ENCODE results near the gene PLEKHD1. TPM values are rescaled to one million over a fixed set of nuclear protein-coding genes. Genes with fewer than 3 reads are reported as not detected.

Gene PLEKHD1
- total RNA-seq, 6 donors from 2014 or later, result under 0.01 to 1.7 (median 0.70) TPM

DNA sequence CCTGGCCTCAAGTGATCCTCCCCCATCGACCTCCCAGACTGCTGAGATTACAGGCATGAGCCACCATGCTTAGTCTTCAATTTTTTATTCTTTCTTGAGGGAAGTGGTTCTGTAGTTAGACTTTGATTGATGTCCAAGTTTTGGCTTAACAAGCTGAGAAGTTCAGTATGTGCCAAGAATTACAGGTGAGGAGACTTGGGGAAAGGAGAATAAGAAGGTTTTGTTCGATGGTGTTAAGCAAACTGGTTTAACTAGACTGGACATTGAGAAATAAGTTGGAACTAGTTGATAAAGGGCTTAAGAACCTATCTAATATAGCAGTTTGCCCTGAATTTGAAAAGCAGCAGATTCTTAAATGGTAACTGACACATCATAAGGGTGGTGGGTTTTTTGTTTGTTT lies 32.6 kb upstream of the PLEKHD1 start:
- no peaks in the 10 kb centered on the region for H3K9me3 ChIP-seq
- no peaks in the 10 kb centered on the region for H3K27me3 ChIP-seq
- DNase-seq, result no peak
- no peaks in the 10 kb centered on the region for H3K4me1 ChIP-seq
- H3K27ac ChIP-seq, result no peak overlapping the region
- WGBS, 2 donors, result 61 to 67% methylated on average over 2 of the region's 2 CpGs
- no peak for ATAC-seq (ENCODE audit: low FRiP score in 2 of 2)
- TF ChIP-seq EP300 (IDR thresholded peaks at IDR 0.05) (no peak), POLR2AphosphoS5 (IDR thresholded peaks at IDR 0.05) (no peak), POLR2A (IDR thresholded peaks at IDR 0.05) (no peak)
- TF ChIP-seq, protein P1, sequence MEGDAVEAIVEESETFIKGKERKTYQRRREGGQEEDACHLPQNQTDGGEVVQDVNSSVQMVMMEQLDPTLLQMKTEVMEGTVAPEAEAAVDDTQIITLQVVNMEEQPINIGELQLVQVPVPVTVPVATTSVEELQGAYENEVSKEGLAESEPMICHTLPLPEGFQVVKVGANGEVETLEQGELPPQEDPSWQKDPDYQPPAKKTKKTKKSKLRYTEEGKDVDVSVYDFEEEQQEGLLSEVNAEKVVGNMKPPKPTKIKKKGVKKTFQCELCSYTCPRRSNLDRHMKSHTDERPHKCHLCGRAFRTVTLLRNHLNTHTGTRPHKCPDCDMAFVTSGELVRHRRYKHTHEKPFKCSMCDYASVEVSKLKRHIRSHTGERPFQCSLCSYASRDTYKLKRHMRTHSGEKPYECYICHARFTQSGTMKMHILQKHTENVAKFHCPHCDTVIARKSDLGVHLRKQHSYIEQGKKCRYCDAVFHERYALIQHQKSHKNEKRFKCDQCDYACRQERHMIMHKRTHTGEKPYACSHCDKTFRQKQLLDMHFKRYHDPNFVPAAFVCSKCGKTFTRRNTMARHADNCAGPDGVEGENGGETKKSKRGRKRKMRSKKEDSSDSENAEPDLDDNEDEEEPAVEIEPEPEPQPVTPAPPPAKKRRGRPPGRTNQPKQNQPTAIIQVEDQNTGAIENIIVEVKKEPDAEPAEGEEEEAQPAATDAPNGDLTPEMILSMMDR (IDR thresholded peaks at IDR 0.05), result no peak
- peaks cover 0 to 32% (median 10%) of the 10 kb centered on the region in 4 donors for H3K36me3 ChIP-seq
- no peak overlapping the region for H3K4me3 ChIP-seq

DNA sequence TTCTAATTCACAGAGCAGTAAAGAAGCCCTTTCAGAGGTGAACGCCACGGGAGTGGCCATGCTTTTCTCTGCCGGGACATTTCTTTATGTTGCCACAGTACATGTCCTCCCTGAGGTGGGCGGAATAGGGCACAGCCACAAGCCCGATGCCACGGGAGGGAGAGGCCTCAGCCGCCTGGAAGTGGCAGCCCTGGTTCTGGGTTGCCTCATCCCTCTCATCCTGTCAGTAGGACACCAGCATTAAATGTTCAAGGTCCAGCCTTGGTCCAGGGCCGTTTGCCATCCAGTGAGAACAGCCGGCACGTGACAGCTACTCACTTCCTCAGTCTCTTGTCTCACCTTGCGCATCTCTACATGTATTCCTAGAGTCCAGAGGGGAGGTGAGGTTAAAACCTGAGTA lies 26.2 kb upstream of the PLEKHD1 start:
- no peak for TF ChIP-seq EP300 (IDR thresholded peaks at IDR 0.05)
- no peak for TF ChIP-seq POLR2AphosphoS5 (IDR thresholded peaks at IDR 0.05)
- no peak for TF ChIP-seq POLR2A (IDR thresholded peaks at IDR 0.05)
- TF ChIP-seq, protein P1 (IDR thresholded peaks at IDR 0.05), result no peak
- no peaks in the 10 kb centered on the region for H3K27me3 ChIP-seq
- DNase-seq (peak in 1 of 2 donors; percentile 23), ATAC-seq (ENCODE audit: low FRiP score in 2 of 2) (no peak)
- H3K4me1 ChIP-seq, result no peaks in the 10 kb centered on the region
- no peaks in the 10 kb centered on the region for H3K9me3 ChIP-seq
- no peak overlapping the region for H3K27ac ChIP-seq
- 87 to 92% methylated on average over 11 of the region's 11 CpGs for WGBS, 2 donors
- peaks cover 4 to 65% (median 20%) of the 10 kb centered on the region in 4 donors for H3K36me3 ChIP-seq
- H3K4me3 ChIP-seq, result no peak overlapping the region

DNA sequence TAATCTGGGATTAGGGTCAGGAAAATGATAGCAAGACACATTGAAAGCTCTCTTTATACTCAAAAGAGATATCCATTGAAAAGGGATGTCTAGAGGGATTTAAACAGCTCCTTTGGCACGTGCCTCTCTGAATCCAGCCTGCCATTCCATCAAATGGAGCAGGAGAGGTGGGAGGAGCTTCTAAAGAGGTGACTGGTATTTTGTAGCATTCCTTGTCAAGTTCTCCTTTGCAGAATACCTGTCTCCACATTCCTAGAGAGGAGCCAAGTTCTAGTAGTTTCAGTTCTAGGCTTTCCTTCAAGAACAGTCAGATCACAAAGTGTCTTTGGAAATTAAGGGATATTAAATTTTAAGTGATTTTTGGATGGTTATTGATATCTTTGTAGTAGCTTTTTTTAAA lies 25.4 kb upstream of the PLEKHD1 start:
- Histone ChIP-seq H3K9me3 (no peaks in the 10 kb centered on the region), H3K4me3 (no peak overlapping the region), H3K4me1 (no peaks in the 10 kb centered on the region), H3K27me3 (no peaks in the 10 kb centered on the region), H3K27ac (no peak overlapping the region), H3K36me3 (peaks cover 4 to 65% (median 20%) of the 10 kb centered on the region in 4 donors)
- ATAC-seq (ENCODE audit: low FRiP score in 2 of 2) (no peak), DNase-seq (no peak)
- no peak for TF ChIP-seq POLR2AphosphoS5 (IDR thresholded peaks at IDR 0.05)
- no peak for TF ChIP-seq POLR2A (IDR thresholded peaks at IDR 0.05)
- TF ChIP-seq, protein P1 (IDR thresholded peaks at IDR 0.05), result no peak
- TF ChIP-seq EP300 (IDR thresholded peaks at IDR 0.05), result no peak
- 54 to 60% methylated on average over 1 of the region's 1 CpG for WGBS, 2 donors

DNA sequence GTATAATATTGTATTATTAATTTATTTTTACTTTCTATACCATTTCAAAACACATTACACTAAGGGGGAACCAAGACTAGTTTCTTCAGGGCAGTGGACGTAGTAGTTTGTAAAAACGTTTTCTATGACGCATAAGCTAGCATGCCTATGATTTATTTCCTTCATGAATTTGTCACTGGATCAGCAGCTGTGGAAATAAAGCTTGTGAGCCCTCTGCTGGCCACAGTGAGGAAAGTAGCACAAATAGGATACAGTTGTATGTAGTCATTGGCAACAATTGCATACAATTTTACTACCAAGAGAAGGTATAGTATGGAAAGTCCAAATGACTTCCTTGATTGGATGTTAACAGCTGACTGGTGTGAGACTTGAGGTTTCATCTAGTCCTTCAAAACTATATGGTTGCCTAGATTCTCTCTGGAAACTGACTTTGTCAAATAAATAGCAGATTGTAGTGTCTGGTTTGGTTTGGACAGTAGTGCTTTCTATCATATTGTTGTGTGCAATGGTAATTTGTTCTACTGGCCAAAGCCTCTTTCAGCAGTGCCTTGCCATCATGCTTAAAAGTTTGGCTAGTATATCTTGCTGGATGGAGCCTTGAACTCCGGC lies 24.3 kb upstream of the PLEKHD1 start:
- ATAC-seq (ENCODE audit: low FRiP score in 2 of 2) (peak; percentile 86 to 94), DNase-seq (peak in 1 of 2 donors; percentile 57)
- TF ChIP-seq, protein P1 (IDR thresholded peaks at IDR 0.05), result peak; percentile 51 to 90 (median 82)
- no peak for TF ChIP-seq POLR2A (IDR thresholded peaks at IDR 0.05)
- Histone ChIP-seq H3K27me3 (no peaks in the 10 kb centered on the region), H3K36me3 (peaks cover 4 to 55% (median 20%) of the 10 kb centered on the region in 4 donors), H3K4me3 (no peak overlapping the region), H3K4me1 (no peaks in the 10 kb centered on the region), H3K9me3 (no peaks in the 10 kb centered on the region), H3K27ac (no peak overlapping the region)
- 30 to 32% methylated on average over 4 of the region's 4 CpGs for WGBS, 2 donors

DNA sequence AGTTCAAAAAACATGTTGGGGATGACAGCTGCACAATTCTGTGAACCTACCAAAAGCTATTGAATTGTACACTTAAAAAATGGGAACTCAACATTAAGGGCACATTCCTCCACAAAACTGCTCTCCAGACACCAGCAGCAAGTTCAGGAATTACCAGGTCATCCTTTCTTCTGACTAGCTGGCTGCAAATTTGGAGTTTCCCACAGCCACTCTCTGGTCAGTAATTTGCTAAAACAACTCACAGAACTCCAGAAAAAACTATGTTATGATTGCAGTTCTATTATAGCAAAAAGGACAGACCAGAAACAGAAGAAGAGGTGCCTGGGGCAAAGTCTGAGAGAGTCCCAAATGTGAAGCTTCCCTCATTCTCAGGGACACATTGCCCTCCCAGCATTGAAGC lies 20.1 kb upstream of the PLEKHD1 start:
- Histone ChIP-seq H3K27me3 (no peaks in the 10 kb centered on the region), H3K27ac (no peak overlapping the region), H3K4me3 (no peak overlapping the region), H3K9me3 (no peaks in the 10 kb centered on the region), H3K36me3 (peaks cover 0 to 13% (median 0%) of the 10 kb centered on the region in 4 donors), H3K4me1 (no peaks in the 10 kb centered on the region)
- TF ChIP-seq POLR2AphosphoS5 (IDR thresholded peaks at IDR 0.05), result no peak
- no peak for TF ChIP-seq EP300 (IDR thresholded peaks at IDR 0.05)
- TF ChIP-seq, protein P1 (IDR thresholded peaks at IDR 0.05), result no peak
- no peak for TF ChIP-seq POLR2A (IDR thresholded peaks at IDR 0.05)
- DNase-seq (no peak), ATAC-seq (ENCODE audit: low FRiP score in 2 of 2) (no peak)

All from upper lobe of left lung (tissue), 6 donors.